ENCODE data around the gene SART3.

DNA sequence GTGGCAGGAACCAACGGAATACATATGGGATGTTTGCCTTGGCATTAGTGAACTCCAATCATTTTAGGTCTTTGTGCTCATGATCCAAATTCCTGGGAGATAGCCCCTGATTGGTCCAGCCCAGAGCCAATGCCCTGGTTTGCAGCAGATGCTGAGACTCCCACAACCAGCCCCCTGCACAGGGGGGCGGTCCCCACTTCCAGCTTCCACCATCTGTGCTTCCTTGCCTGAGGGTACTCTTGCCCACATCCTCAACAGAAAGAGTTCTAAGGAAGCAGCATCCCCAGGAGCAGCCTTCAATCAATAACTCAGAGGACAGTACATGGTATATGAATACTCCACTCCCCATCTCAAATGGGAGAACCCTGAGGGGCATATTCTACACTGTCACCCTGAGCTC is 85.6 kb downstream of the SART3 start:
- TF ChIP-seq POLR2A (IDR thresholded peaks at IDR 0.05; ENCODE audit: low read depth, low read length) (no peak), TAF1 (IDR thresholded peaks at IDR 0.05; ENCODE audit: borderline replicate concordance, low read depth, low read length) (no peak), POLR2AphosphoS5 (IDR thresholded peaks at IDR 0.05; ENCODE audit: low read depth, low read length) (no peak)

Measured in GM12892 (cell line).